Gastroesophageal sphincter (tissue), 4 donors: ENCODE results near the gene SERPINA7. TPM values are rescaled to one million over a fixed set of nuclear protein-coding genes. Genes with fewer than 3 reads are reported as not detected.

Experiments used
- ATAC-seq: fragments of 150-250 bp; one replicate; pipeline ENCODE4 v1.9.1; 2016; ENCODE audit warnings: mild to moderate bottlenecking, moderate library complexity
- H3K27ac ChIP-seq, 4 donors: fragments of 200-600 bp; sonication (generic) in 3 of 4; 1 replicate in 3 of 4; 2 replicates in 1 of 4; pipeline ENCODE4 v1.5.1; 2016 to 2019
- H3K27me3 ChIP-seq: fragments of 200-600 bp; sonication (generic); one replicate; pipeline ENCODE4 v1.5.1; 2019
- H3K36me3 ChIP-seq, 2 donors: fragments of 200-600 bp; sonication (generic); one replicate each; pipeline ENCODE4 v1.5.1; 2019; ENCODE audit warnings: control low read depth in 1 of 2
- H3K4me1 ChIP-seq, 3 donors: fragments of 200-600 bp; sonication (generic); 1 replicate in 2 of 3; 2 replicates in 1 of 3; pipeline ENCODE4 v1.5.1; 2016 to 2019; ENCODE audit warnings: control low read depth in 2 of 3
- H3K4me3 ChIP-seq, 2 donors: fragments of 200-600 bp; sonication (generic); one replicate each; pipeline ENCODE4 v1.5.1; 2019; ENCODE audit warnings: mild to moderate bottlenecking in 1 of 2, moderate library complexity in 1 of 2
- H3K9me3 ChIP-seq, 3 donors: fragments of 200-600 bp; sonication (generic); one replicate each; pipeline ENCODE4 v1.5.1; 2017 to 2019; ENCODE audit warnings: control low read depth in 2 of 3
- CTCF ChIP-seq, 4 experiments: fragments of 200-600 bp in 2 of 4; fragments of 450-650 bp in 2 of 4; sonication (generic) in 1 of 4; IDR thresholded peaks; one replicate each; pipeline ENCODE4 v1.5.1; 2017 to 2019; ENCODE audit warnings: antibody characterized with exemption in 4 of 4, mild to moderate bottlenecking in 2 of 4, moderate library complexity in 2 of 4
- EP300 ChIP-seq: sonication (generic); formaldehyde crosslinking; IDR thresholded peaks from one replicate; pipeline ENCODE4 v1.6.1; 2017; ENCODE audit warnings: antibody characterized with exemption, mild to moderate bottlenecking
- POLR2A ChIP-seq, 2 donors: fragments of 450-650 bp; IDR thresholded peaks; one replicate each; pipeline ENCODE4 v1.6.1; 2017; ENCODE audit warnings: antibody characterized with exemption in 2 of 2, mild to moderate bottlenecking in 2 of 2, moderate library complexity in 1 of 2
- POLR2AphosphoS5 ChIP-seq: sonication (generic); formaldehyde crosslinking; IDR thresholded peaks from one replicate; pipeline ENCODE4 v1.6.1; 2017; ENCODE audit warnings: antibody characterized with exemption
- WGBS, 2 donors: methylation state at CpG; one replicate each; pipeline ENCODE4 v1.1.5; 2018; ENCODE audit warnings: low coverage in 1 of 2; 5-methylcytosine and 5-hydroxymethylcytosine counted together
- total RNA-seq, 4 donors: library from RNA; depleted of rRNA; stranded (reverse); fragments of >200 nt; gene quantifications; one replicate each; pipeline ENCODE4 v1.1.0, GENCODE V29; 2016

Gene SERPINA7
- total RNA-seq, 4 donors from 2014 or later = not detected

- no peak for ATAC-seq
- Histone ChIP-seq H3K36me3 (no peaks in the 10 kb centered on the region), H3K27ac (no peak overlapping the region), H3K27me3 (no peaks in the 10 kb centered on the region), H3K9me3 (no peaks in the 10 kb centered on the region), H3K4me1 (no peaks in the 10 kb centered on the region), H3K4me3 (no peak overlapping the region)
- 88 to 91% methylated on average over 1 of the region's 1 CpG for WGBS, 2 donors
- TF ChIP-seq POLR2AphosphoS5 = no peak
- no peak for TF ChIP-seq CTCF (IDR thresholded peaks at IDR 0.05)
- no peak for TF ChIP-seq EP300
- no peak for TF ChIP-seq POLR2A (IDR thresholded peaks at IDR 0.05)
These were observed 573 bp downstream of the SERPINA7 start for GRCh38 chrX:106037835-106038473.

GRCh38 chrX:106036716-106037115, 1.8 kb downstream of the SERPINA7 start:
- no peak for ATAC-seq
- H3K4me1 ChIP-seq = no peaks in the 10 kb centered on the region

GRCh38 chrX:106035064-106035463, 3.5 kb downstream of the SERPINA7 start:
- 63 to 70% methylated on average over 2 of the region's 2 CpGs for WGBS, 2 donors
- TF ChIP-seq EP300 (no peak), POLR2AphosphoS5 (no peak), CTCF (IDR thresholded peaks at IDR 0.05) (no peak), POLR2A (IDR thresholded peaks at IDR 0.05) (no peak)
- Histone ChIP-seq H3K27me3 (no peaks in the 10 kb centered on the region), H3K9me3 (no peaks in the 10 kb centered on the region), H3K36me3 (no peaks in the 10 kb centered on the region), H3K4me1 (no peaks in the 10 kb centered on the region), H3K4me3 (no peak overlapping the region), H3K27ac (no peak overlapping the region)
- ATAC-seq = no peak

More at GRCh38 chrX:106036716-106037115, 1.8 kb downstream of the SERPINA7 start:
- Histone ChIP-seq H3K27me3 (no peaks in the 10 kb centered on the region), H3K36me3 (no peaks in the 10 kb centered on the region), H3K4me3 (no peak overlapping the region), H3K27ac (no peak overlapping the region), H3K9me3 (no peaks in the 10 kb centered on the region)
- 75% methylated on average over 1 of the region's 1 CpG; no CpG with 5 or more reads in 1 of the 2 donors for WGBS, 2 donors
- TF ChIP-seq EP300 = no peak
- TF ChIP-seq POLR2AphosphoS5 = no peak
- no peak for TF ChIP-seq POLR2A (IDR thresholded peaks at IDR 0.05)
- TF ChIP-seq CTCF (IDR thresholded peaks at IDR 0.05) = no peak

- H3K27ac ChIP-seq = no peak overlapping the region
- TF ChIP-seq CTCF (IDR thresholded peaks at IDR 0.05) (no peak), POLR2AphosphoS5 (no peak), EP300 (no peak), POLR2A (IDR thresholded peaks at IDR 0.05) (no peak)
- WGBS, 2 donors = 85 to 86% methylated on average over 3 to 4 of the region's 4 CpGs
- no peaks in the 10 kb centered on the region for H3K9me3 ChIP-seq
- ATAC-seq = no peak
- H3K36me3 ChIP-seq = no peaks in the 10 kb centered on the region
- H3K4me1 ChIP-seq = no peaks in the 10 kb centered on the region
- H3K27me3 ChIP-seq = no peaks in the 10 kb centered on the region
- H3K4me3 ChIP-seq = no peak overlapping the region
These were observed 14.6 kb downstream of the SERPINA7 start for GRCh38 chrX:106023947-106024346.

- ATAC-seq = no peak
- Histone ChIP-seq H3K4me1 (no peaks in the 10 kb centered on the region), H3K27me3 (no peaks in the 10 kb centered on the region), H3K27ac (no peak overlapping the region), H3K4me3 (no peak overlapping the region), H3K36me3 (no peaks in the 10 kb centered on the region), H3K9me3 (no peaks in the 10 kb centered on the region)
- WGBS, 2 donors = 63 to 77% methylated on average over 2 of the region's 2 CpGs
- no peak for TF ChIP-seq POLR2AphosphoS5
- TF ChIP-seq CTCF (IDR thresholded peaks at IDR 0.05) = no peak
- TF ChIP-seq POLR2A (IDR thresholded peaks at IDR 0.05) = no peak
- no peak for TF ChIP-seq EP300
These were observed 16.3 kb downstream of the SERPINA7 start for GRCh38 chrX:106022238-106022637.
